HG03378 (cell line): ENCODE data around the gene ENTR1.
"Not testable (repeated sequence)": the region's sequence is repeated elsewhere in the genome, so short reads cannot be mapped to it uniquely, and the experiment has no call there.

ENCODE experiments used
- ATAC-seq: cut with Tn5 transposase; IDR thresholded peaks from one replicate; pipeline ENCODE4 v1.9.1; 2021; ENCODE audit warnings: mild to moderate bottlenecking, moderate library complexity; ENCODE audit not compliant: unreplicated experiment

The ENTR1 gene

GRCh38 chr9:136423432-136424146 is 13.2 kb upstream of the ENTR1 start:
- no peak for ATAC-seq

- no peak for ATAC-seq
Observed at GRCh38 chr9:136422876-136423275, 12.5 kb upstream of the ENTR1 start.

- ATAC-seq = no peak
Observed at GRCh38 chr9:136421791-136422190, 11.4 kb upstream of the ENTR1 start.

GRCh38 chr9:136419092-136419420 is 8.6 kb upstream of the ENTR1 start:
- ATAC-seq = no peak

GRCh38 chr9:136418182-136419091 is 8.0 kb upstream of the ENTR1 start:
- no peak for ATAC-seq

- ATAC-seq = no peak
Observed at GRCh38 chr9:136416914-136417313, 6.5 kb upstream of the ENTR1 start.

GRCh38 chr9:136416427-136416826 is 6.0 kb upstream of the ENTR1 start:
- ATAC-seq = no peak

- no peak for ATAC-seq
Observed at GRCh38 chr9:136412962-136413361, 2.5 kb upstream of the ENTR1 start.

- no peak for ATAC-seq
Observed at GRCh38 chr9:136411378-136411777, 964 bp upstream of the ENTR1 start.

GRCh38 chr9:136409557-136410455 is 608 bp downstream of the ENTR1 start:
- ATAC-seq = no peak

- ATAC-seq = no peak
Observed at GRCh38 chr9:136407911-136408310, 2.5 kb downstream of the ENTR1 start.

GRCh38 chr9:136407061-136407460 is 3.4 kb downstream of the ENTR1 start:
- ATAC-seq = not testable (repeated sequence)

GRCh38 chr9:136405904-136406303 is 4.5 kb downstream of the ENTR1 start:
- ATAC-seq = not testable (repeated sequence)

- no peak for ATAC-seq
Observed at GRCh38 chr9:136405481-136405880, 4.9 kb downstream of the ENTR1 start.

GRCh38 chr9:136404801-136405136 is 5.6 kb downstream of the ENTR1 start:
- ATAC-seq = no peak

GRCh38 chr9:136403915-136404800 is 6.3 kb downstream of the ENTR1 start:
- no peak for ATAC-seq

- no peak for ATAC-seq
Observed at GRCh38 chr9:136403538-136403914, 6.9 kb downstream of the ENTR1 start.

GRCh38 chr9:136402067-136402466 is 8.3 kb downstream of the ENTR1 start:
- no peak for ATAC-seq

GRCh38 chr9:136401173-136401922 is 9.1 kb downstream of the ENTR1 start:
- ATAC-seq = no peak
